Measurements from ENCODE around the gene TH.
"Not testable (repeated sequence)": the region's sequence is repeated elsewhere in the genome, so short reads cannot be mapped to it uniquely, and the experiment has no call there.

TH gene

GRCh38 chr11:2194877-2195755, 23.5 kb upstream of the TH start:
- peak; percentile 15 for DNase-seq

DNA sequence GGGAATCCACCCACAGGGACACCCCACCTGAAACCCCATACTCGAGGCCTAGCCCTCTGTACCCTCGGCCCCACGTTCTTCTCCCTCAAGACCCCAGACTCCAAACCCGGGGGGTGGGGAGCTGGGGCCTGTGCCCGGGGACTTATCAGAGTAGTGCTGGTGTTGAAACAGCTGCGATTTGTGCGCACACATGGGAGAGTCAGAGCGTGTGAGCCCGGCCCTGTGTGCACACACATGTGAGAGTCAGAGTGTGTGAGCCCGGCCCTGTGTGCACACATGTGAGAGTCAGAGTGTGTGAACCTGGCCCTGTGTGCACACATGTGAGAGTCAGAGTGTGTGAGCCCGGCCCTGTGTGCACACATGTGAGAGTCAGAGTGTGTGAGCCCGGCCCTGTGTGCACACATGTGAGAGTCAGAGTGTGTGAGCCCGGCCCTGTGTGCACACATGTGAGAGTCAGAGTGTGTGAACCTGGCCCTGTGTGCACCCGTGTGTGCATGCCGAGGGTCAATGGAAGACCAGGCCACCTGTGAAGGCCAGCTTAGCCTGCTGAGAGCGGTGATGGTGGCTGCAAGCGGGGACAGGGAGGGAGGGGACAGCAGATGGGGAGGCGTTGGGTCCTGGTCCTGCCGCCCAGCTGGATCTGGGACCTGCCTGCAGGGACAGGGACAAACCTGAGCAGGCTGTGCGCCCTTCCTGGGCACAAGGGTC, 22.4 kb upstream of the TH start:
- DNase-seq, result not testable (repeated sequence)

DNA sequence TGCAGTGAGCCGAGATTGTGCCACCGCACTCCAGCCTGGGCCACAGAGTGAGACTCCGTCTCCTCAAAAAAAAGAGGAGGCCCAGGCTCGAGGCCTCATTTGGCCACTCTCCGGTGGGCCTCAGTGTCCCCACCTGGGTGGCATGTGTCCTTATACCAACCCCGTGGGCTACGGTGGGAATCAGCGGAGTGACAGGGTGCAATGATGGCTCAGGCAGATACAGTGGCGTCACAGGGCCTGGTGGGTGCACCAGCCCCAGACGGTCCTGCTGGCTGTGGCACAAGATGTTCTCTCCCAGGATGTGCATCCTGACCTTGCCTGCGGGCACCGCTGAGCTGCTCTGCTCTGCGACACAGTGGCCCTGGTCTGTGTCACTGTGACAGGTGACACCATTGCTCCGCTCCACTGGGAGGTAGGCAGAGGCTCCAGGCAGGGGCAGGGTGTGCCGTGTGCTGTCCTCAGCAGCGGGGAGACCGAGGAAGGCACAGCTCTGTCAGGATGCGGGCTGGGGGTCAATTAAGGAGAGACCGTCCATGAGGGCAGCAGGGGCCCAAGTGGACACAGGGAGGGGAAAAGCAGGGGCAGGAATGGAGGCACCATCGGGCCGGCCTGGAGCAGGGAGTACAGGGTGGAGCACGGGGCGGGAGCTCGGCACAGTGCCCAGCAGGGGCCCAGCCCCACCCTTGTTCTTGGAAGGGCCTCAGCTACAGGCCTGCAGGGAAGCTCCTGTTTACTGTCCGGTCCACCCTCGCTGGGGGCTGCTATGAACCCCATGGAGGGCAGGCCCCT, 21.7 kb upstream of the TH start:
- no peak for DNase-seq

DNA sequence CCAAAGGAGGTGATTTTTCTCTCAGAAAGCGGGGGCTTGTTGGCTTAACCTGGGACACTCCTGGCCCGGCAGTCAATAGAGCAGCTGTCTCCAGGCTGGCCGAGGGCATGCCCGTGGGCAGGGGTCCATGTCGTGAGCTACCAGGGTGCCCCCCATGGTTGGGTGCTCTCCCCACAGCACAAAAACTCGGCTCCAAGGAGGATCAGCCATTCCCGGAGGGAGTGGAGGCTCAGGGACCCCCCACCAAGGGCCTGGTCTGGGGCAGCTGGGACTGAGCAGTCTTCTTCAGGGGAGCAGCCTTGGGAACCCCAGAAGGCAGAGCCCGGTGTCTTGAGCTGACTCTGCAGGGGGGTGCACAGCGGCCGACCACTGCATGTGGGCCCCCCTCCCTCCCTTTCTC, 20.8 kb upstream of the TH start:
- no peak for DNase-seq

GRCh38 chr11:2191883-2192282, 20.3 kb upstream of the TH start:
- DNase-seq, result no peak

DNA sequence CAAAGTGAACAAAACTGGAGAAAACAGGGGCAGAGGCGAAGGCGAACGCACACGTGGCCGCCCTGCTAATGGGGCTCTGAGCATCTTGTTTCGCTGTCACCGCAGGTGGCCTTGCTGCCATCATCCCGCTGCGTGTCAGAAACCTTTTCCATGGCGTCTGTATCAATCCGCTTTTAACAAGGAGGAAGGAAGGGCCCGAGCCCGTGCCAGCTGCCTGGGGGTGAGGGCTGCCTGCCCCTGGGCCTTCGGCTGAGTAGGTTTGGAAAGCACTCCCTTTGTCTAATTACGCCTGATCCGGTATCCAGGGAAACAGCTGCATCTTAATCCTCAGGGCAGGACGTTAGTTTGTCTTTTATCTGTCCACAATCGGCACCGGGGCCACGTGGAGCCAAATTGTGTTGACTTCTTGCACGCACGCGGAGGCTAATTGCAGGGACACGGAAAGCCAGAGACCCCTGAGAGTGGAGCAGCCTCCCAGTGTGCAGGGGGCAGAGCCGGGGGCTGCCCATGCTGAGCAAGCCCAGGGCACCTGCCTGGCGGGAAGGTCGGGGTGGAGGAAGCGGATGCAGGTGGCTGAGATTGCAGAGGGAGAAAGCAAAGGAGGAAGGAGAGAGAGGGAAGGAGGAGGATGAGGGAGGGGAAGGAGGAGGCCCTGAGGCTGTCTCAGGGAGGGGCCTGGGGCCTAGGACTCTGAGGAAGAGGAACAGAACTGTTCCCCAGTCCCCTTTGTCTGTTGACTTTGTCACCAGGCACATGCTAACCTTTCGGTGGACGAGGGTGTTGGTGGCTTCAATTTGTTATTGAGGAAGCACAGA, 19.2 kb upstream of the TH start:
- DNase-seq, result no peak

GRCh38 chr11:2189938-2190656, 18.5 kb upstream of the TH start:
- DNase-seq, result no peak

- DNase-seq, result no peak
Observed at GRCh38 chr11:2188745-2189144, 17.1 kb upstream of the TH start.

GRCh38 chr11:2187280-2187707, 15.7 kb upstream of the TH start:
- DNase-seq, result no peak

GRCh38 chr11:2186669-2187279, 15.2 kb upstream of the TH start:
- DNase-seq, result peak; percentile 14

DNA sequence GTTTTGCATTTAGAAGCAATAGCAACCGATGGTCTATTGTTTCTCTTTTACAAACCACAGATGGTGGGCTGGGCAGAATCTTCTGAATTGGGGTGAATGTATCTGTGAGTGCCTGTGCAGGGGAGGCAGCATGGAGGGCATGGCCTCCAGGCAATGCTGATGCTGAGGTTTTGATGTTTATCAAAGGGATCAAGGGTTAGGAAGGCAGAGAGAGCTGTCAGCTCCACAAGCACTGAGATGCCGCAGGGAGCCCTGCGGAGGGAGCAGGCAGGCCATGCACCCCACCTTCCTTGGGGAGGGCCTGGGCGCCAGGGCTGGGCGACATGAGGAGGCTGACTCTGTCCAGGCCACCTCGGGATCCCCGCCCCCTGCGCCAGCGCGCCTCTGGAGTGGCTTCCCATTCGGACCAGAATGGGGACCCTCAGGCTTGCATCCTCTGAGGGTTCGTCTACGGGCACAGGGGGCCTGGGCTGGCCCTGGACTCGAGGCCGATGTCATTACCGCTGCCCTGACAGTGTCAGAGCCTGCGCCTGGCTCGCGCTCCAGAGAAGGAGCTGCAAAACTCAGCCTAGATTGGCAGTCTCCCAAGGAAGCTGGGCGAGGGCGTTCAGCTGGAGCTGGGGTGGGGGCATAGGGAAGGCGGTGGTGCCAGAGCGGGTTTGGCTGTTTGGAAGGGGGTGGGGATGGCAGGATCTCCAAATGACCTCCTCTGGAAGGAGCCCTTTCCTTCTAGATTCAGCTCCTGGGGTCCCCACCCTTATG, 13.9 kb upstream of the TH start:
- DNase-seq, result no peak

DNA sequence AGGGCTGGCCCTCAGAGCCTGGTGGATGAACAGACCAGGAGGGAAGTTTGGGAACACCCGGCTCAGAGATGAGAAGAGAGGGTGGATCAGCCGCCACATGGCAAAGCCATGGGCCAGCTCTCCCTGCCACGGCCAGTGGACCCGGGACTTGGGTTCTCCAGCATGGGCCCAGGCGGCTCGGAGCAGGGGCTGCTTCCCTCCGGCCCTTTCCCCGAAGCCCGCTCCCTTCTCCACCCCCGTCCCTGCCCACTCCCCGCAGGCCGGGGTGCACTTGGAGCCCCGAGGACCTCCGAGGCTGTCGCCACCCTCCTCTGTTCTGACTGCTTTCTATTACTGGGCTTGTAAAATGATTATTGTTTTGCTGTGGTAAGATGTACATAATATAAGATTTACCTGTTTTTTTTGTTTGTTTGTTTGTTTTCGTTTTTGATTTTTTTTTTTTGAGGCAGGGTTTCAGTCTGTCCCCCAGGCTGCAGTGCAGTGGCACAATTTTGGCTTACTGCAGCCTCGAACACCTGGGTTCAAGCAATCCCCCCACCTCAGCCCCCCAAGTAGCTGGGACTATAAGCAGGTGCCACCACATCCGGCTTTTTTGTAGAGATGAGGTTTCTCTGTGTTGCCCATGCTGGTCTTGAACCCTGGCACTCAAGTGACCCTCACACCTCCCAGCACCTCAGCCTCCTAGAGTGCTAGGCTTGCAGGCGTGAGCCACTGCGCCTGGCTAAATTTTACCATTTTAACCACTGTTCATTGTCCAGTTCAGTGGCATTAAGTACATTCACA, 11.3 kb upstream of the TH start:
- no peak for DNase-seq

GRCh38 chr11:2182075-2182474, 10.5 kb upstream of the TH start:
- no peak for DNase-seq

GRCh38 chr11:2180789-2181370, 9.3 kb upstream of the TH start:
- DNase-seq, result no peak

GRCh38 chr11:2180347-2180746, 8.7 kb upstream of the TH start:
- DNase-seq, result no peak

- DNase-seq, result no peak
Observed at GRCh38 chr11:2179516-2179915, 7.9 kb upstream of the TH start.

DNA sequence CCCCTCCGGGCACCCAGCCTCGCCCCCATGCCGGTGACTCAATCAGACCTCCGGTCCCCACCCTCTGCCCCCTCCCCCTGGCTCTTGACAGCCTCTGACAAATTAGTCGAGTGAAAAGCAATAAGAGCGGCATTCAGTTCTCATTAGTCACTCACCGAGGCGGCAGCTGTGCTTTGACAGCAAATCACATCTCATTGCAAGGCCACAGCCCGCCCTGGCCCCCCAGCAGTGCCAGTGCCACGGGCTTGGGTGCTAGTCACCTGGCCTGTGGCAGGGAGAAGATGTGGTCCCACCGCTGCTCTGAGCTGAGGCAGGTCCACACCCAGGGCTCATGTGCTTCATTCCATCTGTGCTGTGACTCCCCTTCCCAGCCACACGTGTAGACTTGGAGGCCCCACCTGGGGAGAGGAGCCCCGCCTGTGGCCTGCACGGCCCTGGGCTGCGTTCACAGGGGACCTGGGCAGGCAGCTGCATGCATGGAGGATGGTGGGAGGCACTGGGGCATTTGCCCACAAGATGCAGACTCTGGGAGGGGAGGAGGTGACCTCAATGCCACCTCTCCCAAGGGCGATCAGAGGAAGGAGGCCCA, 7.4 kb upstream of the TH start:
- DNase-seq, result peak; percentile 82

DNA sequence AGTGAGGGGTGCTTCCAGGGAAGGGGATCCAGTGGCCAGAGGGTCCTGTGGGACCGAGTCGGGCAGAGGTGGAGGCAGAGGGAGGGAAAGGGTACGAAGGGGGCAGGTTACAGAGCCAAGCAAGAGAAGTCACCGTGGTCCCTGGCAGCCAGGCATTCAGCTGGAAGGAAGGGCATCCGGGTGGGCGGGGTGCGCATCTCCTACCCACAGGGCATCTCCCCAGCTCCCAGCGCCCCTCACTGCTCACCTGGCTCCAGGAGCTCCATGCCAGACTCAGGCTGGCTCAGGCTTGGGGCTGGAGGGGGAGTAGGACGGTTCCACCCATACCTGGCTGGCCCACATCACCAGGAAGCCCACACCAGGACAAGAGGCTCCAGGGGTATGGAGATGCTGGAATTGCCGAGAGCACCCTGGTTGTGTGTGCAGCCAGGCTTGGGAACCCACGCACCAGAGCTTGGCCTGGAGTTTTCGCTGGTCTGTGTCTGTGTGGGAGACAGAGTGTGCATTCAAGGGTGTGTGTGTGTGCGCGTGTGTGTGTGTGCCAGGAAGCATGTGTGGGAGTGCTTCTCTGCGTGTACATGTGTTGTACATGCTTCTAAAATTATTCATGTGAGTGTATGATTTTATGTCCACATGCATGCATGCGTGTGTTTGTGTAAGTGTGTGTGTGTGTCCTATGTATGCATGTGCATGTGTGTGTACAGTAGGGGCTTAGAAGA, 6.6 kb upstream of the TH start:
- peak; percentile 11 for DNase-seq

Data from fibroblast of skin of right biceps (primary cell).